Karpas-422 (cell line): Measurements from ENCODE around the gene SIGLEC12. TPM values are rescaled to one million over a fixed set of nuclear protein-coding genes. Genes with fewer than 3 reads are reported as not detected.

ENCODE experiments used
- DNase-seq: peaks from one replicate; pipeline ENCODE4 v3.0.0-alpha.2; 2015
- H2AFZ ChIP-seq: fragments of 200-600 bp; sonication (generic); 2 replicates; pipeline ENCODE4 v1.6.1; 2014; ENCODE audit warnings: antibody characterized with exemption, low read length, mixed read lengths
- H3K27ac ChIP-seq: fragments of 200-600 bp; sonication (generic); 2 replicates; pipeline ENCODE4 v1.5.1; 2014; ENCODE audit warnings: mild to moderate bottlenecking, low read length, moderate library complexity
- H3K27me3 ChIP-seq: fragments of 200-600 bp; sonication (generic); 2 replicates; pipeline ENCODE4 v1.6.1; 2014; ENCODE audit warnings: low read length, mixed read lengths
- H3K36me3 ChIP-seq: fragments of 200-600 bp; sonication (generic); 2 replicates; pipeline ENCODE4 v1.6.1; 2014; ENCODE audit warnings: low read length, mixed read lengths; ENCODE audit not compliant: insufficient read depth
- H3K4me1 ChIP-seq: fragments of 200-600 bp; sonication (generic); 2 replicates; pipeline ENCODE4 v1.6.1; 2014; ENCODE audit warnings: mild to moderate bottlenecking, low read length, mixed read lengths
- H3K4me2 ChIP-seq: fragments of 200-600 bp; sonication (generic); 2 replicates; pipeline ENCODE4 v1.6.1; 2014; ENCODE audit warnings: low read length, low read depth, mild to moderate bottlenecking; ENCODE audit not compliant: poor library complexity, severe bottlenecking
- H3K4me3 ChIP-seq: fragments of 200-600 bp; sonication (generic); 2 replicates; pipeline ENCODE4 v1.5.1; 2014; ENCODE audit warnings: mild to moderate bottlenecking, antibody characterized with exemption, low read length, mixed read lengths
- H3K79me2 ChIP-seq: fragments of 200-600 bp; sonication (generic); 2 replicates; pipeline ENCODE4 v1.6.1; 2014; ENCODE audit warnings: mild to moderate bottlenecking, low read length, mixed read lengths
- H3K9ac ChIP-seq: fragments of 200-600 bp; sonication (generic); 2 replicates; pipeline ENCODE4 v1.6.0; 2014; ENCODE audit warnings: low read length
- H3K9me2 ChIP-seq: fragments of 200-600 bp; sonication (generic), shearing (Covaris generic); replicated peaks from 2 replicates; pipeline ENCODE4 v1.6.0; 2014; ENCODE audit warnings: mild to moderate bottlenecking, low read length, moderate library complexity; ENCODE audit not compliant: insufficient read depth
- H3K9me3 ChIP-seq: fragments of 300-700, 200-600 bp; sonication (generic); 2 replicates; pipeline ENCODE4 v1.6.1; 2014; ENCODE audit warnings: low read length, mixed read lengths
- H4K20me1 ChIP-seq: fragments of 200-600 bp; sonication (generic); 2 replicates; pipeline ENCODE4 v1.6.1; 2014; ENCODE audit warnings: mild to moderate bottlenecking, antibody characterized with exemption, low read length, low read depth; ENCODE audit not compliant: insufficient read depth
- total RNA-seq: library from RNA; depleted of rRNA; stranded (reverse); fragments of >200 nt; shearing (Covaris generic); gene quantifications from 2 replicates; pipeline ENCODE4 v1.2.3, GENCODE V29; 2014; ENCODE audit warnings: low replicate concordance

Gene SIGLEC12
- total RNA-seq, 1 experiment from 2014 or later, result not detected

GRCh38 chr19:51485960-51486660 is 15.5 kb downstream of the SIGLEC12 start:
- Histone ChIP-seq H3K9ac (no peak overlapping the region), H3K27ac (no peak overlapping the region), H3K9me3 (no peaks in the 10 kb centered on the region), H3K79me2 (no peaks in the 10 kb centered on the region), H3K9me2 (no peaks in the 10 kb centered on the region), H3K4me2 (no peak overlapping the region), H3K27me3 (no peaks in the 10 kb centered on the region), H2AFZ (no peak overlapping the region), H3K4me3 (no peak overlapping the region), H3K4me1 (no peaks in the 10 kb centered on the region), H3K36me3 (no peaks in the 10 kb centered on the region), H4K20me1 (no peaks in the 10 kb centered on the region)
- no peak for DNase-seq

GRCh38 chr19:51480590-51480989 is 21.0 kb downstream of the SIGLEC12 start:
- 0 out of 2 replicates have a peak, but pooled peaks cover 2% of the 10 kb centered on the region for H3K9me3 ChIP-seq
- no peak overlapping the region for H3K4me3 ChIP-seq
- no peak for DNase-seq
- H3K9ac ChIP-seq, result no peak overlapping the region
- H4K20me1 ChIP-seq, result no peaks in the 10 kb centered on the region
- H2AFZ ChIP-seq, result no peak overlapping the region
- no peak overlapping the region for H3K4me2 ChIP-seq
- H3K79me2 ChIP-seq, result no peaks in the 10 kb centered on the region
- H3K27ac ChIP-seq, result no peak overlapping the region
- no peaks in the 10 kb centered on the region for H3K27me3 ChIP-seq
- no peaks in the 10 kb centered on the region for H3K4me1 ChIP-seq
- H3K36me3 ChIP-seq, result no peaks in the 10 kb centered on the region
- no peaks in the 10 kb centered on the region for H3K9me2 ChIP-seq

- no peak overlapping the region for H2AFZ ChIP-seq
- 0 out of 2 replicates have a peak, but pooled peaks cover 2% of the 10 kb centered on the region for H3K9me3 ChIP-seq
- no peak for DNase-seq
- no peak overlapping the region for H3K4me2 ChIP-seq
- no peaks in the 10 kb centered on the region for H3K36me3 ChIP-seq
- H3K4me3 ChIP-seq, result no peak overlapping the region
- no peaks in the 10 kb centered on the region for H3K79me2 ChIP-seq
- no peak overlapping the region for H3K27ac ChIP-seq
- no peaks in the 10 kb centered on the region for H3K4me1 ChIP-seq
- H3K9ac ChIP-seq, result no peak overlapping the region
- no peaks in the 10 kb centered on the region for H4K20me1 ChIP-seq
- no peaks in the 10 kb centered on the region for H3K27me3 ChIP-seq
- H3K9me2 ChIP-seq, result no peaks in the 10 kb centered on the region
These were observed 21.9 kb downstream of the SIGLEC12 start for GRCh38 chr19:51479531-51480331.

- Histone ChIP-seq H4K20me1 (no peaks in the 10 kb centered on the region), H3K9ac (no peak within 1 kb of the TSS), H3K9me2 (no peaks in the 10 kb centered on the region), H3K4me2 (no peak within 1 kb of the TSS), H3K27me3 (no peaks in the 10 kb centered on the region), H2AFZ (no peak within 1 kb of the TSS), H3K9me3 (0 out of 2 replicates have a peak, but pooled peaks cover 2% of the 10 kb centered on the region), H3K79me2 (no peaks in the 10 kb centered on the region), H3K36me3 (no peaks in the 10 kb centered on the region), H3K27ac (no peak within 1 kb of the TSS), H3K4me3 (no peak within 1 kb of the TSS), H3K4me1 (no peaks in the 10 kb centered on the region)
- no peak for DNase-seq
These were observed 23.0 kb downstream of the SIGLEC12 start, which contains the start of gene CEACAM18 for GRCh38 chr19:51478381-51479234. TSS of gene CEACAM18 (plus strand) at chr19:51478539.

- H3K79me2 ChIP-seq, result no peaks in the 10 kb centered on the region
- no peaks in the 10 kb centered on the region for H3K4me1 ChIP-seq
- H3K9me3 ChIP-seq, result 0 out of 2 replicates have a peak, but pooled peaks cover 2% of the 10 kb centered on the region
- DNase-seq, result no peak
- no peak overlapping the region for H3K4me2 ChIP-seq
- no peaks in the 10 kb centered on the region for H3K9me2 ChIP-seq
- no peak overlapping the region for H3K9ac ChIP-seq
- no peaks in the 10 kb centered on the region for H4K20me1 ChIP-seq
- no peaks in the 10 kb centered on the region for H3K36me3 ChIP-seq
- H3K27ac ChIP-seq, result no peak overlapping the region
- H3K27me3 ChIP-seq, result no peaks in the 10 kb centered on the region
- no peak overlapping the region for H2AFZ ChIP-seq
- no peak overlapping the region for H3K4me3 ChIP-seq
These were observed 24.3 kb downstream of the SIGLEC12 start for GRCh38 chr19:51477344-51477743.

- Histone ChIP-seq H3K27me3 (no peaks in the 10 kb centered on the region), H3K4me3 (no peak overlapping the region), H2AFZ (no peak overlapping the region), H3K9me3 (0 out of 2 replicates have a peak, but pooled peaks cover 2% of the 10 kb centered on the region), H3K4me1 (no peaks in the 10 kb centered on the region), H3K9me2 (no peaks in the 10 kb centered on the region), H3K27ac (no peak overlapping the region), H3K9ac (no peak overlapping the region), H3K36me3 (no peaks in the 10 kb centered on the region), H3K79me2 (no peaks in the 10 kb centered on the region), H4K20me1 (no peaks in the 10 kb centered on the region), H3K4me2 (no peak overlapping the region)
- no peak for DNase-seq
These were observed 25.4 kb downstream of the SIGLEC12 start for GRCh38 chr19:51476164-51476563.

- Histone ChIP-seq H3K27me3 (no peaks in the 10 kb centered on the region), H3K4me1 (no peaks in the 10 kb centered on the region), H3K79me2 (no peaks in the 10 kb centered on the region), H3K27ac (no peak overlapping the region), H2AFZ (no peak overlapping the region), H3K4me2 (no peak overlapping the region), H3K9me3 (0 out of 2 replicates have a peak, but pooled peaks cover 2% of the 10 kb centered on the region), H3K36me3 (no peaks in the 10 kb centered on the region), H3K9me2 (no peaks in the 10 kb centered on the region), H3K4me3 (no peak overlapping the region), H3K9ac (no peak overlapping the region), H4K20me1 (no peaks in the 10 kb centered on the region)
- peak; percentile 94 for DNase-seq
These were observed 28.4 kb downstream of the SIGLEC12 start for GRCh38 chr19:51473009-51473707.
